Loucy (cell line): ENCODE data around the gene TMTC3.

Experiments
- H2AFZ ChIP-seq: fragments of 200-600 bp; sonication (generic); 2 replicates; pipeline ENCODE4 v1.6.0; 2016; ENCODE audit warnings: antibody characterized with exemption, mild to moderate bottlenecking, low read length, moderate library complexity
- H3F3A ChIP-seq: fragments of 200-600 bp; 2 replicates; pipeline ENCODE4 v1.6.0; 2016; ENCODE audit warnings: antibody characterized with exemption, low read depth, mild to moderate bottlenecking
- H3K27me3 ChIP-seq: fragments of 200-600 bp; sonication (generic); 2 replicates; pipeline ENCODE4 v1.6.1; 2014; ENCODE audit warnings: low read length, mild to moderate bottlenecking; ENCODE audit not compliant: insufficient read depth, poor library complexity, severe bottlenecking
- H3K36me3 ChIP-seq: fragments of 200-600 bp; sonication (generic); 2 replicates; pipeline ENCODE4 v1.6.1; 2016; ENCODE audit warnings: low read length; ENCODE audit not compliant: insufficient read depth
- H3K4me1 ChIP-seq: fragments of 200-600 bp; sonication (generic); 2 replicates; pipeline ENCODE4 v1.5.1; 2014; ENCODE audit warnings: low read length, mild to moderate bottlenecking; ENCODE audit not compliant: insufficient read depth, poor library complexity, severe bottlenecking
- H3K4me2 ChIP-seq: fragments of 200-600 bp; sonication (generic); 2 replicates; pipeline ENCODE4 v1.6.0; 2014; ENCODE audit warnings: antibody characterized with exemption, low read length, low read depth, mild to moderate bottlenecking; ENCODE audit not compliant: poor library complexity, severe bottlenecking
- H3K4me3 ChIP-seq: fragments of 200-600 bp; sonication (generic); 2 replicates; pipeline ENCODE4 v1.5.1; 2014; ENCODE audit warnings: low read length, mild to moderate bottlenecking, mixed read lengths; ENCODE audit not compliant: poor library complexity, severe bottlenecking
- H3K79me2 ChIP-seq: fragments of 200-600 bp; sonication (generic); 2 replicates; pipeline ENCODE4 v1.6.1; 2014; ENCODE audit warnings: low read length; ENCODE audit not compliant: insufficient read depth
- H3K9ac ChIP-seq: fragments of 200-600 bp; sonication (generic); 2 replicates; pipeline ENCODE4 v1.6.0; 2014; ENCODE audit warnings: mild to moderate bottlenecking, low read depth, low read length, moderate library complexity; ENCODE audit not compliant: poor library complexity, severe bottlenecking
- H3K9me2 ChIP-seq: fragments of 200-600 bp; sonication (generic); replicated peaks from 2 replicates; pipeline ENCODE4 v1.6.1; 2016; ENCODE audit warnings: low read depth, low read length, mixed read lengths
- H3K9me3 ChIP-seq: fragments of 200-600 bp; sonication (generic); 2 replicates; pipeline ENCODE4 v1.6.1; 2014; ENCODE audit warnings: mild to moderate bottlenecking, antibody characterized with exemption, low read length, low read depth; ENCODE audit not compliant: insufficient read depth
- H4K20me1 ChIP-seq: fragments of 200-600 bp; sonication (generic); 2 replicates; pipeline ENCODE4 v1.6.0; 2014; ENCODE audit warnings: antibody characterized with exemption, low read length, mild to moderate bottlenecking; ENCODE audit not compliant: insufficient read depth, poor library complexity, severe bottlenecking
- EZH2phosphoT487 ChIP-seq: fragments of 200-600 bp; IDR thresholded peaks from 2 replicates; pipeline ENCODE4 v1.6.1; 2018; ENCODE audit warnings: antibody characterized with exemption, mild to moderate bottlenecking, moderate library complexity, borderline replicate concordance
- TF ChIP-seq, protein P1 (sequence below): fragments of 200-600 bp; sonication (generic); conservative IDR thresholded peaks from 2 replicates; pipeline ENCODE4 v1.5.1; 2014; ENCODE audit warnings: mild to moderate bottlenecking, antibody characterized with exemption, low read length

Gene TMTC3

DNA sequence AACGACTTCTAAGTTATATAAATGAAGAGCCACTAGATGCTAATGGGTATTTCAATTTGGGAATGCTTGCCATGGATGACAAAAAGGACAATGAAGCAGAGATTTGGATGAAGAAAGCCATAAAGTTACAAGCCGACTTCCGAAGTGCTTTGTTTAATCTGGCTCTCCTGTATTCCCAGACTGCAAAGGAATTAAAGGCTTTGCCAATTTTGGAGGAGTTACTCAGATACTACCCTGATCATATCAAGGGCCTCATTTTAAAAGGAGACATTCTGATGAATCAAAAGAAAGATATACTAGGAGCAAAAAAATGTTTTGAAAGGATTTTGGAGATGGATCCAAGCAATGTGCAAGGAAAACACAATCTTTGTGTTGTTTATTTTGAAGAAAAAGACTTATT lies 52.8 kb downstream of the TMTC3 start:
- H3K9ac ChIP-seq: no peak overlapping the region
- H3F3A ChIP-seq: no peaks in the 10 kb centered on the region
- H3K27me3 ChIP-seq: no peaks in the 10 kb centered on the region
- no peaks in the 10 kb centered on the region for H3K9me3 ChIP-seq
- no peaks in the 10 kb centered on the region for H3K4me1 ChIP-seq
- H3K4me2 ChIP-seq: no peak overlapping the region
- no peak overlapping the region for H3K4me3 ChIP-seq
- H3K36me3 ChIP-seq: peaks cover 25% of the 10 kb centered on the region; the same call in 1 of the 2 replicates
- TF ChIP-seq, protein P1, sequence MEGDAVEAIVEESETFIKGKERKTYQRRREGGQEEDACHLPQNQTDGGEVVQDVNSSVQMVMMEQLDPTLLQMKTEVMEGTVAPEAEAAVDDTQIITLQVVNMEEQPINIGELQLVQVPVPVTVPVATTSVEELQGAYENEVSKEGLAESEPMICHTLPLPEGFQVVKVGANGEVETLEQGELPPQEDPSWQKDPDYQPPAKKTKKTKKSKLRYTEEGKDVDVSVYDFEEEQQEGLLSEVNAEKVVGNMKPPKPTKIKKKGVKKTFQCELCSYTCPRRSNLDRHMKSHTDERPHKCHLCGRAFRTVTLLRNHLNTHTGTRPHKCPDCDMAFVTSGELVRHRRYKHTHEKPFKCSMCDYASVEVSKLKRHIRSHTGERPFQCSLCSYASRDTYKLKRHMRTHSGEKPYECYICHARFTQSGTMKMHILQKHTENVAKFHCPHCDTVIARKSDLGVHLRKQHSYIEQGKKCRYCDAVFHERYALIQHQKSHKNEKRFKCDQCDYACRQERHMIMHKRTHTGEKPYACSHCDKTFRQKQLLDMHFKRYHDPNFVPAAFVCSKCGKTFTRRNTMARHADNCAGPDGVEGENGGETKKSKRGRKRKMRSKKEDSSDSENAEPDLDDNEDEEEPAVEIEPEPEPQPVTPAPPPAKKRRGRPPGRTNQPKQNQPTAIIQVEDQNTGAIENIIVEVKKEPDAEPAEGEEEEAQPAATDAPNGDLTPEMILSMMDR: no peak
- no peak for TF ChIP-seq EZH2phosphoT487
- H3K9me2 ChIP-seq: no peaks in the 10 kb centered on the region
- no peak overlapping the region for H2AFZ ChIP-seq
- H4K20me1 ChIP-seq: no peaks in the 10 kb centered on the region
- H3K79me2 ChIP-seq: no peaks in the 10 kb centered on the region

DNA sequence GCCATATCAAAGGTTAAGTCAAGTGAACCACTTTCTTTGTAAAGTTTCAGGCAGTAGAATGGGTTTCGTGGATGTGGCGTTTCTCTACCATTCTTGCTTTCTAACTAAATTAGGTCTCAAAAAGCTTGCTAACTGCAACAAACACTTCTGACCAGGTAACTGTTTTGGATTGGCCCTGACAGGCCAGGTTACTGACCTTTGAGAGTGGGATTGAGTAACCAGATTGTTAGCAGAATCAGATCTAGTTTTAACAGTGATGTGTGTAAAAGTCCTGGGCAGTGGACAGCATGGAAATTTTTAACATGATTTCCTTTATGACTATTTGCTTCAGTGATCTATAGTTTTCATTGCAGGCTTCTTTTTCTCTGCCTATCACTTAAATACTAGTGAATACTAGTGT lies 57.9 kb downstream of the TMTC3 start:
- H3K9me3 ChIP-seq: no peaks in the 10 kb centered on the region
- TF ChIP-seq EZH2phosphoT487: no peak
- TF ChIP-seq, protein P1: no peak
- no peaks in the 10 kb centered on the region for H3K9me2 ChIP-seq
- no peaks in the 10 kb centered on the region for H3K27me3 ChIP-seq
- H2AFZ ChIP-seq: no peak overlapping the region
- no peaks in the 10 kb centered on the region for H3K79me2 ChIP-seq
- no peaks in the 10 kb centered on the region for H3K4me1 ChIP-seq
- H3K9ac ChIP-seq: no peak overlapping the region
- no peaks in the 10 kb centered on the region for H4K20me1 ChIP-seq
- H3K4me2 ChIP-seq: no peak overlapping the region
- H3F3A ChIP-seq: no peaks in the 10 kb centered on the region
- H3K4me3 ChIP-seq: no peak overlapping the region
- H3K36me3 ChIP-seq: peaks cover 12% of the 10 kb centered on the region; the same call in 1 of the 2 replicates

DNA sequence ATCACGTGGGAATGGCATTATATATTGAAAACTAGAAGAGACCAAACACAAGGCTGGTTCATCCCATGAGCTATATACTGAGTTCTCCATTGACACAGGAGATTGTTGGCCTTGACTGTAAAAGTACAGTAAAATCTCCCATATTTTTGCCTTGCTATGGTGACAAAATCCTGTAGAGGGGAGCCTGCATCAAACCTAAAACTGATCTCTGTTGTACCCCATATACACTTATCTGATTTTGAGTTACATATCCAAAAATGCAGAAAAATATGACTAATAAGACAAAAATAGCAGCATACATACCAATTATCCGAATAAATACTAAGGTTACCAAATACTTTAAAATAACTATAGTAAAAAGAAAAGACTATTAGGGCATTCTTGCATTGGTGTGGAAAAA lies 60.4 kb downstream of the TMTC3 start:
- no peak overlapping the region for H3K4me3 ChIP-seq
- H3K27me3 ChIP-seq: no peaks in the 10 kb centered on the region
- H3K4me2 ChIP-seq: no peak overlapping the region
- H3F3A ChIP-seq: no peaks in the 10 kb centered on the region
- no peaks in the 10 kb centered on the region for H4K20me1 ChIP-seq
- H3K4me1 ChIP-seq: no peaks in the 10 kb centered on the region
- no peak overlapping the region for H2AFZ ChIP-seq
- no peaks in the 10 kb centered on the region for H3K9me3 ChIP-seq
- no peaks in the 10 kb centered on the region for H3K36me3 ChIP-seq
- H3K9me2 ChIP-seq: no peaks in the 10 kb centered on the region
- no peaks in the 10 kb centered on the region for H3K79me2 ChIP-seq
- no peak for TF ChIP-seq EZH2phosphoT487
- TF ChIP-seq, protein P1: no peak
- H3K9ac ChIP-seq: no peak overlapping the region
